Activated CD8-positive, alpha-beta memory T cell treated with anti-CD3 and anti-CD28 coated beads for 4 hours (primary cell): ENCODE measurements around the gene MYH7B.

Source experiments
- DNase-seq, 2 donors: peaks; one replicate each; pipeline ENCODE4 v3.0.0-alpha.2; 2020; ENCODE audit warnings: low read depth in 2 of 2

The MYH7B gene

GRCh38 chr20:34977365-34978091 lies 21.9 kb downstream of the MYH7B start:
- no peak for DNase-seq

- DNase-seq, result no peak
These were observed 22.6 kb downstream of the MYH7B start for GRCh38 chr20:34978092-34978744.

GRCh38 chr20:34979366-34980153 lies 23.9 kb downstream of the MYH7B start:
- no peak for DNase-seq

- DNase-seq, result no peak
These were observed 25.0 kb downstream of the MYH7B start for GRCh38 chr20:34980543-34981233.

- no peak for DNase-seq
These were observed 26.8 kb downstream of the MYH7B start for GRCh38 chr20:34982270-34983088.

- DNase-seq, result no peak
These were observed 27.6 kb downstream of the MYH7B start for GRCh38 chr20:34983089-34983820.

GRCh38 chr20:34983995-34984735 lies 28.5 kb downstream of the MYH7B start:
- no peak for DNase-seq

- no peak for DNase-seq
These were observed 29.1 kb downstream of the MYH7B start for GRCh38 chr20:34984756-34985261.

GRCh38 chr20:34985461-34986310 lies 30.0 kb downstream of the MYH7B start:
- no peak for DNase-seq

- no peak for DNase-seq
These were observed 30.9 kb downstream of the MYH7B start for GRCh38 chr20:34986311-34987287.

GRCh38 chr20:34987288-34988190 lies 31.9 kb downstream of the MYH7B start:
- no peak for DNase-seq

- no peak for DNase-seq
These were observed 32.5 kb downstream of the MYH7B start for GRCh38 chr20:34988191-34988540.

GRCh38 chr20:34989118-34989517 lies 33.5 kb downstream of the MYH7B start:
- no peak for DNase-seq

- no peak for DNase-seq
These were observed 34.0 kb downstream of the MYH7B start for GRCh38 chr20:34989670-34990069.

- DNase-seq, result no peak
These were observed 34.6 kb downstream of the MYH7B start for GRCh38 chr20:34990231-34990630.

- no peak for DNase-seq
These were observed 35.1 kb downstream of the MYH7B start for GRCh38 chr20:34990661-34991214.
